Endothelial cell (in vitro differentiated cells): ENCODE results near the gene WWC2. TPM values are rescaled to one million over a fixed set of nuclear protein-coding genes. Genes with fewer than 3 reads are reported as not detected.

Source experiments
- DNase-seq: peaks from one replicate; pipeline ENCODE4 v3.0.0; 2021; ENCODE audit warnings: low spot score
- H3K27ac Mint-ChIP-seq: one replicate; pipeline ENCODE4 v1.8.0; 2021; ENCODE audit warnings: mixed read lengths, inconsistent platforms; ENCODE audit not compliant: unreplicated experiment
- H3K27me3 Mint-ChIP-seq: one replicate; pipeline ENCODE4 v1.8.0; 2021; ENCODE audit warnings: mild to moderate bottlenecking, moderate library complexity, mixed read lengths, inconsistent platforms; ENCODE audit not compliant: unreplicated experiment
- H3K36me3 Mint-ChIP-seq: one replicate; pipeline ENCODE4 v1.8.0; 2021; ENCODE audit warnings: mild to moderate bottlenecking, low read depth, mixed read lengths, inconsistent platforms; ENCODE audit not compliant: unreplicated experiment
- H3K4me1 Mint-ChIP-seq: one replicate; pipeline ENCODE4 v1.8.0; 2021; ENCODE audit warnings: mild to moderate bottlenecking, mixed read lengths, inconsistent platforms; ENCODE audit not compliant: unreplicated experiment
- H3K4me3 Mint-ChIP-seq: one replicate; pipeline ENCODE4 v1.8.0; 2021; ENCODE audit warnings: mild to moderate bottlenecking, mixed read lengths, inconsistent platforms; ENCODE audit not compliant: unreplicated experiment
- H3K9me3 Mint-ChIP-seq: one replicate; pipeline ENCODE4 v1.8.0; 2021; ENCODE audit warnings: mixed read lengths, inconsistent platforms; ENCODE audit not compliant: unreplicated experiment
- total RNA-seq: library from RNA; stranded (reverse); fragmentation: NEBNext Ultra II Directional; extraction: Animal tissue kit (Norgen Biotek cat#: 25700); gene quantifications from one replicate; pipeline ENCODE4 v1.2.1, GENCODE V29; 2021; ENCODE audit not compliant: unreplicated experiment
- TF ChIP-seq, protein P1 (sequence below): fragments of 200-600 bp; sonication (generic); IDR thresholded peaks from one replicate; pipeline ENCODE4 v1.5.0; 2021; ENCODE audit warnings: antibody characterized with exemption; ENCODE audit not compliant: unreplicated experiment

The WWC2 gene
- total RNA-seq, 1 donor from 2014 or later, result 32.0 TPM

DNA sequence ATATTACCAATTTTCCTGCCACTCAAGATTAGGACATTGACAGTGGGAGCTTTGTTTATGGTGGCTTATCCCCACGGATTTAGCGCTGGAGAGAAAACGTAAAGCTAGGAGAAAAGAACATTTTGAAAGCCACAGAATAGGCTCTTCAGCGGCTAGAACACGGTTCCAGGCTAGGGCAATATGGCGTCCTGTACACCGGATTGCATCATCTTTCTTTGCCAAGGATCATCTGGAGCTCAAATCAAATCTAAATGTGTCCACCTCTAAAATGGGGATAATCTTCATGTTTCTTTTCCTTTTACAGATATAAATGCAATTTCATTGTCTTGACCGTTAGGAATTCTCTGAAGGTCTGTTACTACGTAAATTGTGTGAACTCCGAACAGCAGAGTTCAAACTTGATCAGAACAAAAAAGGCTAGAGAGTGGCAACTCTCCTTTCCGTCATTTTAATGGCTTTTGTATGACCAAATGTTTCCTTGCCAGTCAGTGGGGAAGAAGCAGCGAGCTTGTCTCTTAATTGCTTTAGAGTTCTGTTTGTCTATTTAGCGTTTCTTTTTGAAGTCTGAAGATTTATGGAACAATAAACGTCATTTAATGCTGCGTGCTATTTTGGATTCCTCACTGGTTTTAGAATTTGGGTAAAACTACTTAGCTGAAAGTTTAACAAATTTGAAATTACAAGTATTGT, 2.6 kb upstream of the WWC2 start:
- H3K4me3 Mint-ChIP-seq, result peak overlapping the region; percentile 90
- H3K27ac Mint-ChIP-seq, result peak overlapping the region; percentile 93
- H3K4me1 Mint-ChIP-seq, result peaks cover 24% of the 10 kb centered on the region
- no peak for DNase-seq
- H3K36me3 Mint-ChIP-seq, result peaks cover 4% of the 10 kb centered on the region
- TF ChIP-seq, protein P1, sequence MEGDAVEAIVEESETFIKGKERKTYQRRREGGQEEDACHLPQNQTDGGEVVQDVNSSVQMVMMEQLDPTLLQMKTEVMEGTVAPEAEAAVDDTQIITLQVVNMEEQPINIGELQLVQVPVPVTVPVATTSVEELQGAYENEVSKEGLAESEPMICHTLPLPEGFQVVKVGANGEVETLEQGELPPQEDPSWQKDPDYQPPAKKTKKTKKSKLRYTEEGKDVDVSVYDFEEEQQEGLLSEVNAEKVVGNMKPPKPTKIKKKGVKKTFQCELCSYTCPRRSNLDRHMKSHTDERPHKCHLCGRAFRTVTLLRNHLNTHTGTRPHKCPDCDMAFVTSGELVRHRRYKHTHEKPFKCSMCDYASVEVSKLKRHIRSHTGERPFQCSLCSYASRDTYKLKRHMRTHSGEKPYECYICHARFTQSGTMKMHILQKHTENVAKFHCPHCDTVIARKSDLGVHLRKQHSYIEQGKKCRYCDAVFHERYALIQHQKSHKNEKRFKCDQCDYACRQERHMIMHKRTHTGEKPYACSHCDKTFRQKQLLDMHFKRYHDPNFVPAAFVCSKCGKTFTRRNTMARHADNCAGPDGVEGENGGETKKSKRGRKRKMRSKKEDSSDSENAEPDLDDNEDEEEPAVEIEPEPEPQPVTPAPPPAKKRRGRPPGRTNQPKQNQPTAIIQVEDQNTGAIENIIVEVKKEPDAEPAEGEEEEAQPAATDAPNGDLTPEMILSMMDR, result no peak
- H3K9me3 Mint-ChIP-seq, result no peaks in the 10 kb centered on the region
- H3K27me3 Mint-ChIP-seq, result peaks cover 11% of the 10 kb centered on the region

DNA sequence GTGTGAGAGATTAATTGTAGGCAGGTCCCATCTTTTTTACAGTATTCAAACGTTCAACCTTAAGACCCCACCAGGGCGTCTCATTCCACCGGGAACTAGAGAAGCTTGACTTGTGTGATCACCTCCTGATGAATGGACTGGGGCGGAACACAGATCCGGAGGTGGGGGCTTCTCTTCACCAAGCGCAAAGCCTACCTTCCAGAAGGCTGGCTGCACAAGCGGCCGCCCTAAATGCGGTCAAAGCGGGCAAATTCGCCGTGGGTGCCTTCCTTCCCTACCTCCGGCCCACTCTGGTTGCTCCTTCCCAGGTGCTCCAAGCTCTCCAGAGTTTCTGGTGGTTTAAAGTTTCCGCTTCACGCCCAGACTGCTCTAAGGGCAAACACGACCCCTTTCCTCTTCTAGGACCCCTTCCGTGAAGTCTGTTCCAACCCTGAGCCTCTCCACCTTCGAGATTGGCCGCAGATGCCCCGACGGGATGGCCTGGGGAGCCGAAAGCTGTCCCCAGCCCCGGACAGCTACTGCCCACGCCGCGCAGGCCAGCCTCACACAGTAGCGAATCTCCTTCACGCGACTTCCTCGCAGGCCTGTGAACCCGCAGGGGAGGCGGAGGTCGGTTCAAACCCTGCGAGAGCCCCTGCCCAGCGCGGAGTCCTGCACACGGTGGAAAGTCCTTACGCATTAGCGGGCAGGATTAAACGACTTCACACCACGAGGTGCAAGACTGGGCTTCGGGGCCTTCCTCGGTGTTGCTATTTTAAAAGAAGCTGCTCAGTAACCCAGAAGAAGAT, 1.6 kb upstream of the WWC2 start:
- peak overlapping the region; percentile 90 for H3K4me3 Mint-ChIP-seq
- H3K27me3 Mint-ChIP-seq, result peaks cover 11% of the 10 kb centered on the region
- H3K9me3 Mint-ChIP-seq, result no peaks in the 10 kb centered on the region
- peak overlapping the region; percentile 93 for H3K27ac Mint-ChIP-seq
- DNase-seq, result peak; percentile 20
- peaks cover 4% of the 10 kb centered on the region for H3K36me3 Mint-ChIP-seq
- TF ChIP-seq, protein P1, result no peak
- H3K4me1 Mint-ChIP-seq, result peaks cover 24% of the 10 kb centered on the region

DNA sequence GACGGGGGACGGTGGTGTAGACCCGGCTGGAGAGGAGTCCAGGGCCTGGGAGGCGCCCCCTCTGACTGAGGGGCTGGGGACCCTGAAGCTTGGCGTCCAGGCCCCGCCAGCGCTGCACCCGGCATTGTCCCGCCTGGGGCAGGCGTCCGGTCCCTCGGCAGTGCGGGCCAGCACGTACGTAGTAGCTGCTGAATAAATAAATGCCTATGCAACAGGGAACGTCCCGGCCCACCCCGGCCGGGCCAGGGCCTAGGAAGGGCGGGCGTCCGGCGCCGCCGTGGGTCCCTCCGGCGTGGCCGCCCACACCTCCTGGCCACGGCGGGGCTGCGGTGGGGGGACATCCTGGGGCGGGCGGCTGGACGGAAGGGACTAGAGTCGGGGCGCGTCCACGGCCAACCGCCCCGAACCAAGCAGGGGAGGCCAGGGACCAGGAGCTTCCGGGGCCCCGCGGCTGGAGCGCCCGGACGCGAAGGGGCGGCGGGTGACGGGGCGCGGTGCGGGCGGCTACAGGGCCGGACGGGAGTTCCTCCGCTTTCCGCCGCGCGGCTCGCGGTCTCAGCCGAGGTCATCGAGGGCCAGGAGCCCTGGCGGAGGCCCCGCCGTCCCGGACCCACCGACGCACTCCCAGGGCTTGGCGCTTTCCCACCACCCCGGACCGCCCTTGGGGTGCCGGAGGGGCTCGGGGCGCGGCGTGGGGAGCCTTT, 886 bp upstream of the WWC2 start:
- peaks cover 4% of the 10 kb centered on the region for H3K36me3 Mint-ChIP-seq
- peak overlapping the region; percentile 90 for H3K4me3 Mint-ChIP-seq
- peaks cover 24% of the 10 kb centered on the region for H3K4me1 Mint-ChIP-seq
- H3K27me3 Mint-ChIP-seq, result peaks cover 11% of the 10 kb centered on the region
- H3K27ac Mint-ChIP-seq, result peak overlapping the region; percentile 93
- TF ChIP-seq, protein P1, result no peak
- DNase-seq, result peak; percentile 69
- H3K9me3 Mint-ChIP-seq, result no peaks in the 10 kb centered on the region

DNA sequence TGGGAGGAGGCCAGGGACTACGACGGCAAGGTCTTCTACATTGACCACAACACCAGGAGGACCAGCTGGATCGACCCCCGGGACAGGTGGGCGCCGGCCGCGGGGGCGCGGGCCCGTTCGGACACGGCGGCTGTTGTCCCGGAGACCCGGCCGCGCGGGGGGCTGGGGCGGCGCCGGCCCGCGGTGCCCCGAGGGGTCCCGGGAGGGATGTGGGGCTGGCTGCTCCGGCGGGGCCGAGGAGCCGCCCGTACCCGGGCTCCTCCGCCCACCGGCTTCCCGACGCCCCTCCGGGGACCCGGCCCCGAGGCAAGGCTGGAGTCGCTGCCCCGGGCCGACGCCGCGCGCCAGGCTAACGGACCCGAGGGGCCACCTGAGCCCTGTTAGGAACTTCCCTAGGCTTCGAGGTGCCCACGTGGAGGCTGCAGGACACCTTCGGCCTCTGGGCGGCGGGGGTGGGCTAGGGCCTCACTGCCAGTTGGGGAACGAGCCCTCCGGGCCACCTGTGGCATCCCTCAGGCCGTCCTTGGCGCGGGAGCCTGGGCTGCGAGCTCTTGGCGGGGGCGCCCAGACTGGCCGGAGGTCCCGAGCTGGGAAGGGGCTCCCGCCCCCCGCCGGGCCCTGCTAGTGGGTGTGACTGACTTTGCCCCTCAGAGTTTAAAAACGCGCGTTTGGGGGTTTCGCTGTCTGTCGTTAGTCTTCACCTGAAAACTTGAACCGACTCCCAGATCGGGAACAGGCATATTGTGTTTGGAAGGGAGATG, 660 bp downstream of the WWC2 start:
- Mint-ChIP-seq H3K4me1 (peaks cover 25% of the 10 kb centered on the region), H3K27ac (peak overlapping the region; percentile 87), H3K4me3 (peak overlapping the region; percentile 92), H3K9me3 (no peaks in the 10 kb centered on the region), H3K27me3 (peaks cover 11% of the 10 kb centered on the region), H3K36me3 (peaks cover 4% of the 10 kb centered on the region)
- DNase-seq, result peak; percentile 69
- TF ChIP-seq, protein P1, result no peak
